Measurements from ENCODE around the gene URB1.

The URB1 gene

GRCh38 chr21:32322676-32323075, 70.1 kb downstream of the URB1 start:
- Histone ChIP-seq H3K9me3 (ENCODE audit: low read length) (no peaks in the 10 kb centered on the region), H2AFZ (ENCODE audit: low read depth, low read length) (no peak overlapping the region), H3K4me3 (ENCODE audit: low read length) (no peak overlapping the region), H3K36me3 (ENCODE audit: insufficient read depth, low read length) (peaks cover 76% of the 10 kb centered on the region), H3K27me3 (ENCODE audit: insufficient read depth, low read length) (no peaks in the 10 kb centered on the region), H3K4me1 (ENCODE audit: insufficient read depth, low read length) (peaks cover 3% of the 10 kb centered on the region)

- H3K36me3 ChIP-seq (ENCODE audit: insufficient read depth, low read length), result peaks cover 82% of the 10 kb centered on the region
- no peak overlapping the region for H3K4me3 ChIP-seq (ENCODE audit: low read length)
- no peak overlapping the region for H2AFZ ChIP-seq (ENCODE audit: low read depth, low read length)
- no peaks in the 10 kb centered on the region for H3K27me3 ChIP-seq (ENCODE audit: insufficient read depth, low read length)
- no peaks in the 10 kb centered on the region for H3K9me3 ChIP-seq (ENCODE audit: low read length)
- H3K4me1 ChIP-seq (ENCODE audit: insufficient read depth, low read length), result peaks cover 3% of the 10 kb centered on the region
These were observed 70.7 kb downstream of the URB1 start for GRCh38 chr21:32322103-32322502.

- no peaks in the 10 kb centered on the region for H3K9me3 ChIP-seq (ENCODE audit: low read length)
- H3K27me3 ChIP-seq (ENCODE audit: insufficient read depth, low read length), result no peaks in the 10 kb centered on the region
- H3K36me3 ChIP-seq (ENCODE audit: insufficient read depth, low read length), result peaks cover 85% of the 10 kb centered on the region
These were observed 71.3 kb downstream of the URB1 start for GRCh38 chr21:32321480-32321879.

GRCh38 chr21:32320726-32321125, 72.1 kb downstream of the URB1 start:
- H3K9me3 ChIP-seq (ENCODE audit: low read length), result no peaks in the 10 kb centered on the region
- peaks cover 86% of the 10 kb centered on the region for H3K36me3 ChIP-seq (ENCODE audit: insufficient read depth, low read length)
- H3K27me3 ChIP-seq (ENCODE audit: insufficient read depth, low read length), result no peaks in the 10 kb centered on the region
- H3K4me1 ChIP-seq (ENCODE audit: insufficient read depth, low read length), result peaks cover 3% of the 10 kb centered on the region
- H3K4me3 ChIP-seq (ENCODE audit: low read length), result no peak overlapping the region
- H2AFZ ChIP-seq (ENCODE audit: low read depth, low read length), result no peak overlapping the region

More at GRCh38 chr21:32321480-32321879, 71.3 kb downstream of the URB1 start:
- Histone ChIP-seq H2AFZ (ENCODE audit: low read depth, low read length) (no peak overlapping the region), H3K4me3 (ENCODE audit: low read length) (no peak overlapping the region), H3K4me1 (ENCODE audit: insufficient read depth, low read length) (peaks cover 3% of the 10 kb centered on the region)

- Histone ChIP-seq H3K27me3 (ENCODE audit: insufficient read depth, low read length) (no peaks in the 10 kb centered on the region), H2AFZ (ENCODE audit: low read depth, low read length) (no peak overlapping the region), H3K4me3 (ENCODE audit: low read length) (no peak overlapping the region), H3K4me1 (ENCODE audit: insufficient read depth, low read length) (peaks cover 3% of the 10 kb centered on the region), H3K36me3 (ENCODE audit: insufficient read depth, low read length) (peaks cover 84% of the 10 kb centered on the region), H3K9me3 (ENCODE audit: low read length) (no peaks in the 10 kb centered on the region)
These were observed 72.8 kb downstream of the URB1 start for GRCh38 chr21:32320059-32320458.

GRCh38 chr21:32319012-32319411, 73.8 kb downstream of the URB1 start:
- H2AFZ ChIP-seq (ENCODE audit: low read depth, low read length), result no peak overlapping the region
- peaks cover 81% of the 10 kb centered on the region for H3K36me3 ChIP-seq (ENCODE audit: insufficient read depth, low read length)
- no peak overlapping the region for H3K4me3 ChIP-seq (ENCODE audit: low read length)
- H3K9me3 ChIP-seq (ENCODE audit: low read length), result no peaks in the 10 kb centered on the region
- no peaks in the 10 kb centered on the region for H3K27me3 ChIP-seq (ENCODE audit: insufficient read depth, low read length)
- H3K4me1 ChIP-seq (ENCODE audit: insufficient read depth, low read length), result peaks cover 3% of the 10 kb centered on the region

DNA sequence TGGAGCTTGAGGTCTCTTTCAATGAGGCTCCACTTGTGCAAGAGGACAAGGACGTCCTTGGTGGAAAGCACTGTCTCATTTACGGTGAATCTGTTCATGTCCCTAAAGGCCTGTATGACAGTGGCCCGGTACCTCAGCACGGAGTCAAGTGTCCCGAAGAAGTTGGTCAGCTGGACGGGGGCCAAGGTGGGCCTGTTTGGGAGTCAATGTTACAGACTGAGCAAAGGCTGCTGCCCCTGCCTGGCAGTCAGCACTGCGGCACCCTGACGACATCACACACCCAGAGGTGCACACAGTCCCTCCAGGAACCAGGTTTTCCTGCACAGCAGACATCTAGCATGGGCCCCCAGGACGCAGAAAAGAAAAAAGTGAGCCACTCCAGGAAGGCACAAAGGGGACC, 75.1 kb downstream of the URB1 start:
- no peak overlapping the region for H2AFZ ChIP-seq (ENCODE audit: low read depth, low read length)
- peaks cover 72% of the 10 kb centered on the region for H3K36me3 ChIP-seq (ENCODE audit: insufficient read depth, low read length)
- H3K27me3 ChIP-seq (ENCODE audit: insufficient read depth, low read length), result no peaks in the 10 kb centered on the region
- no peaks in the 10 kb centered on the region for H3K9me3 ChIP-seq (ENCODE audit: low read length)
- peaks cover 3% of the 10 kb centered on the region for H3K4me1 ChIP-seq (ENCODE audit: insufficient read depth, low read length)
- no peak overlapping the region for H3K4me3 ChIP-seq (ENCODE audit: low read length)

DNA sequence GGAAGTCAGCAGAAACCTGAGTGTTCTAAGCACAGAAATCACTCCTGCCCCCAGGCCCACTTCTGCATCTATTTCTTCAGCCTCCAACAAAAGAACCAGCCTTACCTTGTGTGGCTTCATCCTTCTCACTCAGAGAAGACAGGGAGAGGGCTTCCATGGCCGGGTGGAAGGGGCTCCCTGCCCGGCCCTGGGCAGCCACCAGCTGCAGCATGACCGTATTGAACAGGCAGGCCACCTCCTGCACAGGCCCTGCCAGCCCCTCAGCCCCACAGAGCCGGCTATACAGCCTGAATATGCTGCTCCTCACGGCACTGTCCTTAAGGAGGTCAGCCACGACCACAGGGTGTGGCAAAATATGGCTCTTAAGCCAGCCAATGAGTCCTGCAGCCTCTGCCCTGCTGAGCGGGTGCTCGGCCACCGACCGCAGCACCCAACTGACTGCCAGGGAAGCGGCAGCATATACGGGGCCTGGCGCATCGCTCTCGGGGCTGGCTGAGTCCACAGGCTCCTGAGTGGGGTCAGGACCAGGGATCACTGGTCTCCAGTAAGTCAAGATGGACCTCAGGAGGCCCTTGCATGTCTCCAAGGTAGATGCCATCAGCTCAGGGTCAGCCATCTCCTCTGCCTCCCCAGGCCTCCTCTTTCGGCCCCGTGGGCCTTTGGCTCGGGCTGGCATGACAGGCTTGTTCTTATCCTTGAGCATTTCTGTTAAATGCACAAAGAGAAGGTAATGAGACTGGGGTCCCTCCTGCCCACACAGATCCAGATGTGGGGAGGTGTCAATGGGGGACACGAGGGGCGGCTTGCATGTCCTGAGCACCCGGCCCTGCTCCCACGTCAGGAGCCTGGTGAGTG, 76.2 kb downstream of the URB1 start:
- H3K4me1 ChIP-seq (ENCODE audit: insufficient read depth, low read length), result peaks cover 3% of the 10 kb centered on the region
- no peak overlapping the region for H3K4me3 ChIP-seq (ENCODE audit: low read length)
- H3K27me3 ChIP-seq (ENCODE audit: insufficient read depth, low read length), result no peaks in the 10 kb centered on the region
- no peak overlapping the region for H2AFZ ChIP-seq (ENCODE audit: low read depth, low read length)
- peaks cover 73% of the 10 kb centered on the region for H3K36me3 ChIP-seq (ENCODE audit: insufficient read depth, low read length)
- H3K9me3 ChIP-seq (ENCODE audit: low read length), result no peaks in the 10 kb centered on the region

DNA sequence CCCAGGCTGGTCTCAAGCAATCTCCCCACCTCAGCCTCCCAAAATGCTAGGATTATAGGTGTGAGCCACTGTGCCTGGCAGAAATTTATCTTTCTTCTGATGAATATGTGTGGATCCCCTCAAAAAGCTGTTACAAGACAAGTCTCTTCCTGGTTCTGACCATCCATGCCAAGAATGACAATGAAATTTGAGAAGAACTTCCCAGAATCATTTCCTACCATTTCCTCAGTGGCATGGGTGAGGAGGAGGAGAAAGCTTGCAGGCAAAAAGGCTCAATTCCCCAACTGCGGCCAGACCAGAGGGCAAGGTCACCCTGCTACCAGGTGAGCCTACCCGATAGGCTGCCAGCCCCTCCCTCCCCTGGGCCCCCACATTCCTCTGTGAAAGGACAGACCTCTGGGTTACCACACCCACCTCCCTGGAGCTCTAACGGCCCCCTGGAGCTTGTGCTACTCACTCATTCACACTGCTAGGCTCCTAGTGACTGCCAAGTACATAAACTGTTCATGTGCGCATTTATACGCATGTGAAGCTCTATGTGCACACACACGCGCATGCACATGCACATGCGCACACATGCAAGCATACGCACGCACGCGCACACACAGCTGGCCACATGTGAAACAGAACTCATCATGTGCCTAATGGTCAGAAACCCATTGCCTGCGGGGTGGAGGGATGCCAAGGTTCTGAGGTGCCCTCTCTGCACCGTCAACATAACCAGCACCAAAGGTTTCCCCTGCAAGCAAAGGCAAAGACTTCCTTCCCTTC, 77.1 kb downstream of the URB1 start:
- no peak overlapping the region for H2AFZ ChIP-seq (ENCODE audit: low read depth, low read length)
- H3K4me3 ChIP-seq (ENCODE audit: low read length), result no peak overlapping the region
- H3K4me1 ChIP-seq (ENCODE audit: insufficient read depth, low read length), result peaks cover 3% of the 10 kb centered on the region
- H3K9me3 ChIP-seq (ENCODE audit: low read length), result no peaks in the 10 kb centered on the region
- peaks cover 65% of the 10 kb centered on the region for H3K36me3 ChIP-seq (ENCODE audit: insufficient read depth, low read length)
- no peaks in the 10 kb centered on the region for H3K27me3 ChIP-seq (ENCODE audit: insufficient read depth, low read length)

- Histone ChIP-seq H3K27me3 (ENCODE audit: insufficient read depth, low read length) (no peaks in the 10 kb centered on the region), H3K36me3 (ENCODE audit: insufficient read depth, low read length) (peaks cover 58% of the 10 kb centered on the region), H2AFZ (ENCODE audit: low read depth, low read length) (no peak overlapping the region), H3K4me3 (ENCODE audit: low read length) (no peak overlapping the region), H3K4me1 (ENCODE audit: insufficient read depth, low read length) (no peaks in the 10 kb centered on the region), H3K9me3 (ENCODE audit: low read length) (no peaks in the 10 kb centered on the region)
These were observed 78.0 kb downstream of the URB1 start for GRCh38 chr21:32314806-32315205.

GRCh38 chr21:32312976-32313375, 79.8 kb downstream of the URB1 start:
- no peaks in the 10 kb centered on the region for H3K9me3 ChIP-seq (ENCODE audit: low read length)
- no peak overlapping the region for H2AFZ ChIP-seq (ENCODE audit: low read depth, low read length)
- H3K4me1 ChIP-seq (ENCODE audit: insufficient read depth, low read length), result no peaks in the 10 kb centered on the region
- no peaks in the 10 kb centered on the region for H3K27me3 ChIP-seq (ENCODE audit: insufficient read depth, low read length)
- peaks cover 52% of the 10 kb centered on the region for H3K36me3 ChIP-seq (ENCODE audit: insufficient read depth, low read length)
- H3K4me3 ChIP-seq (ENCODE audit: low read length), result no peak overlapping the region

GRCh38 chr21:32312326-32312725, 80.5 kb downstream of the URB1 start:
- Histone ChIP-seq H3K4me3 (ENCODE audit: low read length) (no peak overlapping the region), H3K36me3 (ENCODE audit: insufficient read depth, low read length) (peaks cover 47% of the 10 kb centered on the region), H3K27me3 (ENCODE audit: insufficient read depth, low read length) (no peaks in the 10 kb centered on the region), H2AFZ (ENCODE audit: low read depth, low read length) (no peak overlapping the region), H3K4me1 (ENCODE audit: insufficient read depth, low read length) (no peaks in the 10 kb centered on the region), H3K9me3 (ENCODE audit: low read length) (no peaks in the 10 kb centered on the region)

GRCh38 chr21:32311621-32312020, 81.2 kb downstream of the URB1 start:
- peaks cover 41% of the 10 kb centered on the region for H3K36me3 ChIP-seq (ENCODE audit: insufficient read depth, low read length)

More at GRCh38 chr21:32311621-32312020, 81.2 kb downstream of the URB1 start:
- Histone ChIP-seq H3K4me1 (ENCODE audit: insufficient read depth, low read length) (no peaks in the 10 kb centered on the region), H2AFZ (ENCODE audit: low read depth, low read length) (no peak overlapping the region), H3K9me3 (ENCODE audit: low read length) (no peaks in the 10 kb centered on the region), H3K4me3 (ENCODE audit: low read length) (no peak overlapping the region), H3K27me3 (ENCODE audit: insufficient read depth, low read length) (no peaks in the 10 kb centered on the region)
